ENCODE data around the gene NALF2. TPM values are rescaled to one million over a fixed set of nuclear protein-coding genes. Genes with fewer than 3 reads are reported as not detected.

NALF2 gene
- total RNA-seq, 4 donors from 2014 or later, result 0.33 TPM; not detected in 3

DNA sequence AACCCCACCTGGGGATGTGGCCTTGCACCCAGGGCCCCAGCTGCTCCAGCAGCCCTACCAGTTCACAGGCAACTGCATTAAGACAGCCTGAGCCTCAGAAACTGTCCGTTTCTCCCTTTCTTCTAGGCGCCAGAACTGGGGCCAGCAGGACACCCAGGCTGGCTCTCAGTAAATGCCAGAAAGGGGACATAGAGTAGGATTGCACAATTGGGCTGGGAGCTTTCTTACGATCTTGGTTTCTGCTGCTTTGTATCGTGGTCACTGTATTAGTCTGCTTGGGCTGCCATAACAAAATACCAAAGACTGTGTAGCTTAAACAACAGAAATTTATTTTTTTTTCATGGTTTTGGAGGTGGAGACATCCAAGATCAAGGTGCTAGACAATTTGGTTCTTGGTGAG lies 48.4 kb downstream of the NALF2 start:
- ATAC-seq, result no peak
- in situ Hi-C loops (cut with MboI; ENCODE audit: low sequenced_read_pairs in 4 of 4) (no loop called here), intact Hi-C loops (cut with DNase I; ENCODE audit: low total_unique reads) (no loop called here)

More for the DNA sequence above, 48.4 kb downstream of the NALF2 start:
- no peak overlapping the region for H3K27ac ChIP-seq
- H3K4me3 ChIP-seq, result no peak overlapping the region
- H3K9me3 ChIP-seq, result no peaks in the 10 kb centered on the region
- no peaks in the 10 kb centered on the region for H3K27me3 ChIP-seq
- H3K36me3 ChIP-seq, result no peaks in the 10 kb centered on the region
- TF ChIP-seq, protein P1, sequence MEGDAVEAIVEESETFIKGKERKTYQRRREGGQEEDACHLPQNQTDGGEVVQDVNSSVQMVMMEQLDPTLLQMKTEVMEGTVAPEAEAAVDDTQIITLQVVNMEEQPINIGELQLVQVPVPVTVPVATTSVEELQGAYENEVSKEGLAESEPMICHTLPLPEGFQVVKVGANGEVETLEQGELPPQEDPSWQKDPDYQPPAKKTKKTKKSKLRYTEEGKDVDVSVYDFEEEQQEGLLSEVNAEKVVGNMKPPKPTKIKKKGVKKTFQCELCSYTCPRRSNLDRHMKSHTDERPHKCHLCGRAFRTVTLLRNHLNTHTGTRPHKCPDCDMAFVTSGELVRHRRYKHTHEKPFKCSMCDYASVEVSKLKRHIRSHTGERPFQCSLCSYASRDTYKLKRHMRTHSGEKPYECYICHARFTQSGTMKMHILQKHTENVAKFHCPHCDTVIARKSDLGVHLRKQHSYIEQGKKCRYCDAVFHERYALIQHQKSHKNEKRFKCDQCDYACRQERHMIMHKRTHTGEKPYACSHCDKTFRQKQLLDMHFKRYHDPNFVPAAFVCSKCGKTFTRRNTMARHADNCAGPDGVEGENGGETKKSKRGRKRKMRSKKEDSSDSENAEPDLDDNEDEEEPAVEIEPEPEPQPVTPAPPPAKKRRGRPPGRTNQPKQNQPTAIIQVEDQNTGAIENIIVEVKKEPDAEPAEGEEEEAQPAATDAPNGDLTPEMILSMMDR (IDR thresholded peaks at IDR 0.05 in 4 of 5, conservative IDR thresholded peaks at IDR 0.05 in 1 of 5), result no peak
- no peak for TF ChIP-seq POLR2A (IDR thresholded peaks at IDR 0.05)
- no peaks in the 10 kb centered on the region for H3K4me1 ChIP-seq
- DNase-seq, result no peak

Other genes with a start within 250 kb of the NALF2 start
- gene EDA, start 111.8 kb downstream of the NALF2 start, total RNA-seq, result 1 to 10 TPM in 2 of 4 donors, under 1 TPM in 2; 0.51 to 3.3 (median 1.3) TPM